Dendritic cell treated with granulocyte-macrophage colony-stimulating factor and Interleukin-4, amounts not matched to agents 40 ng/mL and 50 ng/mL, for 4 days (primary cell): Measurements from ENCODE around the gene FBL.

ENCODE experiments used
- H3K27ac Mint-ChIP-seq: one replicate; pipeline ENCODE4 v1.8.0; 2022; ENCODE audit warnings: mild to moderate bottlenecking, mixed read lengths
- H3K27me3 Mint-ChIP-seq: one replicate; pipeline ENCODE4 v1.8.0; 2022; ENCODE audit warnings: mild to moderate bottlenecking, mixed read lengths
- H3K36me3 Mint-ChIP-seq: one replicate; pipeline ENCODE4 v1.8.0; 2022; ENCODE audit warnings: low read depth, mixed read lengths
- H3K4me1 Mint-ChIP-seq: one replicate; pipeline ENCODE4 v1.8.0; 2022; ENCODE audit warnings: low read depth, mixed read lengths
- H3K4me3 Mint-ChIP-seq: one replicate; pipeline ENCODE4 v1.8.0; 2022; ENCODE audit warnings: mild to moderate bottlenecking, moderate library complexity, mixed read lengths
- H3K9me3 Mint-ChIP-seq: one replicate; pipeline ENCODE4 v1.8.0; 2022; ENCODE audit warnings: mixed read lengths
- intact Hi-C: fragments of 100-400 bp; cut with micrococcal nuclease; formaldehyde crosslinking; loops from one replicate; pipeline ENCODE4 v1.15.0; 2022

Gene FBL

GRCh38 chr19:39870171-39870971 lies 24.2 kb upstream of the FBL start:
- H3K36me3 Mint-ChIP-seq = no peaks in the 10 kb centered on the region
- H3K4me3 Mint-ChIP-seq = no peak overlapping the region
- H3K27ac Mint-ChIP-seq = no peak overlapping the region
- no peaks in the 10 kb centered on the region for H3K9me3 Mint-ChIP-seq
- H3K4me1 Mint-ChIP-seq = no peaks in the 10 kb centered on the region
- intact Hi-C loops = no loop called here
- H3K27me3 Mint-ChIP-seq = peaks cover 12% of the 10 kb centered on the region

DNA sequence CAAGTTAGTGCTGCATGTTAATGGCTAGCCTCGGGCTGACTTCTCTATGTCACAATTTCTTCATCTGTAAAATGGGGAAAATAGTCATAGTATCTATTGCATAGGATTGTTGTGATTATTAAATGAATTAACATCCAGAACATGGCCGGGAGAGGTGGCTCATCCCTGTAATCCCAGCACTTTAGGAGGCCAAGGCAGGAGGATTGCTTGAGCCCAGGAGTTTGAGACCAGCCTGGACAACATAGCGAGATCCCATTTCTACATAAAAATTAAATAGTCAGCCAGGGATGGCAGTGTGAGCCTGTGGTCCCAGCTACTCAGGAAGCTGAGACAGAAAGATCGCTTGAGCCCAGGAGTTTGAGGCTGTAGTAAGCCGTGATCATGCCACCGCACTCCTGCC lies 21.8 kb upstream of the FBL start:
- Mint-ChIP-seq H3K4me1 (no peaks in the 10 kb centered on the region), H3K36me3 (no peaks in the 10 kb centered on the region), H3K4me3 (no peak overlapping the region), H3K27ac (no peak overlapping the region), H3K27me3 (peaks cover 14% of the 10 kb centered on the region), H3K9me3 (no peaks in the 10 kb centered on the region)
- intact Hi-C loops = no loop called here

GRCh38 chr19:39867133-39867532 lies 21.0 kb upstream of the FBL start:
- intact Hi-C loops = no loop called here
- peaks cover 14% of the 10 kb centered on the region for H3K27me3 Mint-ChIP-seq
- no peak overlapping the region for H3K4me3 Mint-ChIP-seq
- no peaks in the 10 kb centered on the region for H3K4me1 Mint-ChIP-seq
- no peak overlapping the region for H3K27ac Mint-ChIP-seq
- H3K9me3 Mint-ChIP-seq = no peaks in the 10 kb centered on the region
- H3K36me3 Mint-ChIP-seq = no peaks in the 10 kb centered on the region

DNA sequence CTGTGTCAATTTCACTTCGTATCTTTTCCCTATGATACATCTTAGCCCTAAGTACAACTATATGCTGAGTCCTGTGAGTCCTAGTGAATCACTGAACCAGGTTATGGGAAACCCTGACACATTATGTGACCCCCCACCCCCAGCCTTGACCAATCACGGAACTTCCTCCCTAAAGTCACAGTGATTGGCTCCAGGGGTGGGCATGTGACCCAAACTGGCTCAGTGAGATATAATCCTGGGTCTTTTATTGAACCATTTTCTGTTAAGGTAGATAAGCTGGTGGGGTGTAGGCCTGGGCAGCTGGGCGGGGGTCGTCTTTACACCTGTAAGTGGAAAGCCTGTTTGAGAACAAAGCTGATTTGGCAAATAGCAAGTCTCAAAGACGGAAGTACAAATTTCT lies 19.8 kb upstream of the FBL start:
- no peaks in the 10 kb centered on the region for H3K9me3 Mint-ChIP-seq
- no peaks in the 10 kb centered on the region for H3K4me1 Mint-ChIP-seq
- no peaks in the 10 kb centered on the region for H3K36me3 Mint-ChIP-seq
- H3K4me3 Mint-ChIP-seq = no peak overlapping the region
- intact Hi-C loops = no loop called here
- peaks cover 14% of the 10 kb centered on the region for H3K27me3 Mint-ChIP-seq
- no peak overlapping the region for H3K27ac Mint-ChIP-seq

DNA sequence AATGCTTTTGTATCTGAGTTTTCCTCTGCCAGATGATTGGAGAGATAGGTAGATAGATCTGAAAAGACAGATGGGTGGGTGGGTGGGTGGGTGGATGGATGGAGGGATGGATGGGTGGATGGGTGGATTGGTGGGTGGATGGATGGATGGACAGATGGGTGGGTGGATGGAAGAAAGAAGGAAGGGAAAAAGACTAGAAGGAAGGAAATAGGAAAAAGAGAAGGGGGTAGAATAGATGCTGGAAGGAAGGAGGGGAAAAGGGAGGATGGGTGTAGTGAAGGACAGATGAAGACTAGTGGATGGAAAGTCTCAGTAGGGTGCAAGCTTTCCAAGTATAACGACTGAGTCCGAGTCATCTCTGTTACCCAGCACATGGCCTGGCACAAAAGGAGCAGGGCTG lies 19.0 kb upstream of the FBL start:
- peaks cover 15% of the 10 kb centered on the region for H3K27me3 Mint-ChIP-seq
- no peaks in the 10 kb centered on the region for H3K4me1 Mint-ChIP-seq
- H3K4me3 Mint-ChIP-seq = no peak overlapping the region
- no peaks in the 10 kb centered on the region for H3K36me3 Mint-ChIP-seq
- H3K9me3 Mint-ChIP-seq = no peaks in the 10 kb centered on the region
- intact Hi-C loops = no loop called here
- H3K27ac Mint-ChIP-seq = no peak overlapping the region

DNA sequence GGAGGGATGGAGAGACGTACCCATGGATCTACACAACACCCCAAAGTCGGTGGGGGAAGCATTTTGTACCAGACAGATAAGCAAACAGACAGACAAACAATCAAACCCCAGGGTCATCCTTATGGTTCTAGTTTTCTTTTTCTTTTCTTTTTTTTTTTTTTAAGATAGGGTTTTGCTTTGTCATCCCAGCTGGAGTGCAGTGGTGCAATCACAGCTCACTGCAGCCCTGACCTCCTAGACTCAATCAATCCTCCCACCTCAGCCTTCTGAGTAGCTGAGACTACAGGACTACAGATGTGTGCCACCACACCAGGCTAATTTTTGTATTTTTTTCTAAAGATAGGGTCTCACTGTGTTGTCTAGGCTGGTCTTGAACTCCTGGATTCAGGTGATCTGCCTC lies 17.9 kb upstream of the FBL start:
- Mint-ChIP-seq H3K27ac (no peak overlapping the region), H3K9me3 (no peaks in the 10 kb centered on the region), H3K4me3 (no peak overlapping the region), H3K27me3 (peaks cover 15% of the 10 kb centered on the region), H3K36me3 (no peaks in the 10 kb centered on the region), H3K4me1 (no peaks in the 10 kb centered on the region)
- intact Hi-C loops = no loop called here

GRCh38 chr19:39858541-39858940 lies 12.4 kb upstream of the FBL start:
- intact Hi-C loops = no loop called here
- Mint-ChIP-seq H3K27ac (no peak overlapping the region), H3K4me3 (no peak overlapping the region), H3K27me3 (peaks cover 18% of the 10 kb centered on the region), H3K9me3 (no peaks in the 10 kb centered on the region), H3K36me3 (no peaks in the 10 kb centered on the region), H3K4me1 (no peaks in the 10 kb centered on the region)

DNA sequence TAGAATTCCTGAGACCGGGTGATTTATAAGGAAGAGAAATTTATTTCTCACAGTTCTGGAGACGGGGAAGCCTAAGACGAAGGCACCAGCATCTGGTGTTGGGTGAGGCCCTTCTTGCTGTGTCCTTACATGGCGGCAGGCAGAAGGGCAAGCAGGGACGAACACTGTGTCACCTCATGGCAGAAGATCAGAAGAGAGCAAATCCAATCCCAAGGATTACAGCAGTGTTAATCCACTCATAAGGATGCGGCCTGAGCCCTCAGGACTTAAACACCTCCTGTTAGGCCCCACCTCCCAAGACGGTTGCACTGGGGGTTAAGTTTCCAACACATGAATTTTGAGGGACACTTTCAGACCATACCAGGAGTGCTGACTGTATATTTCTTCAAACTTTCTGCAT lies 6.7 kb upstream of the FBL start:
- no peaks in the 10 kb centered on the region for H3K9me3 Mint-ChIP-seq
- no peak overlapping the region for H3K4me3 Mint-ChIP-seq
- no peak overlapping the region for H3K27ac Mint-ChIP-seq
- H3K4me1 Mint-ChIP-seq = no peaks in the 10 kb centered on the region
- H3K27me3 Mint-ChIP-seq = peaks cover 22% of the 10 kb centered on the region
- H3K36me3 Mint-ChIP-seq = no peaks in the 10 kb centered on the region
- intact Hi-C loops = no loop called here

- intact Hi-C loops = no loop called here
- Mint-ChIP-seq H3K4me3 (no peak overlapping the region), H3K27me3 (peaks cover 21% of the 10 kb centered on the region), H3K4me1 (peaks cover 12% of the 10 kb centered on the region), H3K9me3 (no peaks in the 10 kb centered on the region), H3K36me3 (peaks cover 3% of the 10 kb centered on the region), H3K27ac (no peak overlapping the region)
Observed at GRCh38 chr19:39850892-39851291, 4.7 kb upstream of the FBL start.

DNA sequence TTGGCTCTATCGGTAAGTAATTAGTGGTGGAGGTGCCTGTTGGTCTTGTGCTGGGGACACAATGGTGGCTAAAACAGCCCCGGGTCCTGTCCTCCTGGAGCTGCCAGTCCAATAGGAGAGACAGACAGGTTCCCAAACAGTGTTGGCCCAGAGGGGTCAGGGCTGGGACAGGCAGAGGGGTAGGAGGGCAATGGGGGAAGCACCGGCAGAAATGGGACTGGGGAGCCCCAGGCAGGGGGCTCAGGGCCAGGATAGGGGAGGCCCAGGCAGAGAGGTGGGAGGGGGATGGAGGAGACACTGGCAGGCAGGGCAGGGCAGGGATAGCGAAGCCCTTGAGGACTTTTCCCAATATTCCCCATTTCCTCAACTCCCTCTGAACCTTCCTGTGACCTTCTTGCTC lies 2.2 kb upstream of the FBL start:
- Mint-ChIP-seq H3K4me1 (peaks cover 35% of the 10 kb centered on the region), H3K9me3 (no peaks in the 10 kb centered on the region), H3K27ac (no peak overlapping the region), H3K36me3 (peaks cover 6% of the 10 kb centered on the region), H3K27me3 (peaks cover 11% of the 10 kb centered on the region), H3K4me3 (no peak overlapping the region)
- intact Hi-C loops = loop anchor here (10.0 kb wide), 2 partner anchors 294 to 946 kb away; partner anchors contain the start of gene EGLN2

- Mint-ChIP-seq H3K27ac (peak overlapping the region; percentile 86), H3K4me3 (no peak overlapping the region), H3K36me3 (peaks cover 6% of the 10 kb centered on the region), H3K4me1 (peaks cover 43% of the 10 kb centered on the region), H3K27me3 (peaks cover 9% of the 10 kb centered on the region), H3K9me3 (no peaks in the 10 kb centered on the region)
- intact Hi-C loops = loop anchor here (10.0 kb wide), 2 partner anchors 293 to 947 kb away; partner anchors contain the start of gene EGLN2
Observed at GRCh38 chr19:39847525-39847924, 1.3 kb upstream of the FBL start.

DNA sequence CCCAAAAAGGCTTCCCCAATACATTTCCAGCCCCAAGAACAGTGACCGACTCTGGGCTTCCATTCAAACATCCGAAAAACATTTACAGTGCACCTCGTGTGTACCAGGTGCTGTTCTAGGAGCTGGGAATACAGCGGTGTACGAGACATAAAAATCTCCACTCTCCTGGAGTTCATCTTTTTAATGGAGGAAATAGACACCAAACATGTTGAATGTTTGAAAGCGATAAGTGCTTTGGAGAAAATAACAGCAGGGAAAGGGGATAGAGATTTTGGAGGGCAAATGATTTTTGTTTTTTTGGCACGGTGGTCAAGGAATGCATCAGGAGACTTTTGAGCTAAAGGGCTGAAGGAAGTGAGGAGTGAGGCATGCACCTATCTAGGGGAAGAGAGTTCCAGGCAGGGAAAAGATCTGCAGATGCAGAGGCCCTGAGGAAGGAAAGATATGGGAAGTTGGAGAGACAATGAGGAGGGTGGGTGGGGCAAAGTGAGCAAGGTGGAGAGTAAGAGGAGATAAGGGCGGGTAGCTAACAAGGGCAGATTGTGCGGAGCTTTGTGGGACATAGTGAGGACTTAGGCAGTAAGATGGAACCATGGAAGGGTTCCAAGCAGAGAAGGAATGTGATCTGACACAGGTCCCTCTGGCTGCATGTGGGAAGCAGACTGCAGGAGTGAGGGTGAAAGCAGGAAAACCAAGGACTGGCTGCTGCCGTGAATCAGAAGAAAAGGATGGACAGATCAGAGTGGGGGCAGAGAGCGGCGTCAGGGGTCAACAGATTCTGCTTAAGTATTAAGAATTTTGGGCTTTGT lies 703 bp upstream of the FBL start:
- no peaks in the 10 kb centered on the region for H3K9me3 Mint-ChIP-seq
- peak overlapping the region; percentile 87 for H3K4me3 Mint-ChIP-seq
- H3K27me3 Mint-ChIP-seq = peaks cover 9% of the 10 kb centered on the region
- peaks cover 6% of the 10 kb centered on the region for H3K36me3 Mint-ChIP-seq
- H3K27ac Mint-ChIP-seq = peak overlapping the region; percentile 86
- peaks cover 46% of the 10 kb centered on the region for H3K4me1 Mint-ChIP-seq
- intact Hi-C loops = loop anchor here (10.0 kb wide), 2 partner anchors 292 to 948 kb away; partner anchors contain the start of gene EGLN2

DNA sequence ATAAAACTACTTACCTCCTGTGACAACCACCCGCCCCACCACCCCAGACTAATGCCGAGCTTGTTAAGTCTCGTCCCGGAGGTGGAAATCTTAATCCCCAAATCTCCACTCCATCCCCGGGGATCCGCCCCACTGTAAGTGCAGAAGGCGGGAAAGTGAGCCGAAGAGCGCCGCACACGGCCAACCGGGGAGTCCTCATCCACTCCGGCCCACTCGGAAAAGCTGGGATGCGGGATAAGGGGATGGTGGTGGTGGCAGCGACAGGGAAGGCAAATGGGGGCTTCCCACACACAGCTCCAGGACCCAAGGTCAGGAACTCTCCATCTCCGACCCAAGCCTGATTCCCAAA lies 621 bp downstream of the FBL start:
- no peaks in the 10 kb centered on the region for H3K9me3 Mint-ChIP-seq
- intact Hi-C loops = loop anchor here (10.0 kb wide), 2 partner anchors 291 to 949 kb away; partner anchors contain the start of gene EGLN2
- peak overlapping the region; percentile 86 for H3K27ac Mint-ChIP-seq
- peaks cover 9% of the 10 kb centered on the region for H3K36me3 Mint-ChIP-seq
- H3K4me1 Mint-ChIP-seq = peaks cover 46% of the 10 kb centered on the region
- H3K4me3 Mint-ChIP-seq = peak overlapping the region; percentile 87
- peaks cover 8% of the 10 kb centered on the region for H3K27me3 Mint-ChIP-seq

DNA sequence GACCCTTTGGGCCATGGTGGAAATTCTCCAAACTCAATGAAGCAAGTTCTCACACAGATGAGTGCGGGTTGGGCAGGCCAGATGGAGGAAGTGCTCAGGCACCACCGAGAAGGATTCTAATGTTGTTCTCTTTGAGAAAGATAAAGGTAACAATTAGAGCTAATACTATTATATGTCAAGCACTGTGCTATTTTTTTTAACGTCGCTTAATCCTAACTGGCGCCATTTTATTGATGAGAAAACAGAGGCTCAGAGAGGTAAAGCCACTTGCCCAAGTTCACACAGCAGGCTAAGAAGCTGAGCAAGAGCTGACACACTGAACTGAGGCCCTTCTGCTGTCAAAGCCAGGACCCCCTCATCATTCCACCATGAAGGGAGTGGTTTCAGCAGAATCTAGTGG lies 1.0 kb downstream of the FBL start:
- Mint-ChIP-seq H3K4me1 (peaks cover 46% of the 10 kb centered on the region), H3K36me3 (peaks cover 13% of the 10 kb centered on the region), H3K9me3 (no peaks in the 10 kb centered on the region), H3K27me3 (peaks cover 8% of the 10 kb centered on the region), H3K4me3 (peak overlapping the region; percentile 87), H3K27ac (peak overlapping the region; percentile 86)
- intact Hi-C loops = loop anchor here (10.0 kb wide), 2 partner anchors 290 to 950 kb away; partner anchors contain the start of gene EGLN2
